ENCODE results near the gene SLC22A23.

DNA sequence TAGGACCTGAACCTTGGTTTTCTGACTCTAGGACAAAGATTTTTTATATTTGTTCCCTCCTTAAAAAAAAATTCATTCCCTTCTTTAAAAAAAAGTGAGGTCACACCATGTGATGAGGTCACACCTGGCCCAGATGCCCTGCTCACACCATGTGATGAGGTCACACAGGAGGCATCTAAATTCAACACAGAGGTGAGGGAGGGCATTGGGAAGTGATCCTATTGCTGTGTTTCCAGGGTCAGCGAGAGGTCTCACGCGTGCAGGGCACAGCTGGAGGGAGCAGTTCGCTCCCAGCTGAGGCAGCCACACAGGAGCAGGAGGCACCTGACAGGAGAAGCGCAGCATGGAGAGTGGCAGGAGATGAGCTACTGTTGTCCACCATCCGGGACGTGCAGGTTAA, 92.5 kb downstream of the SLC22A23 start:
- TF ChIP-seq CTCF (IDR thresholded peaks at IDR 0.05 in 4 of 5, conservative IDR thresholded peaks at IDR 0.05 in 1 of 5) (no peak), POLR2A (IDR thresholded peaks at IDR 0.05) (no peak)

All from gastrocnemius medialis (tissue), 4 donors.